H1 (cell line): ENCODE results near the gene PGM2L1. TPM values are rescaled to one million over a fixed set of nuclear protein-coding genes. Genes with fewer than 3 reads are reported as not detected.

Experiments
- CTCF ChIA-PET: fragments of 300-600 bp; sonication (Branson Sonifier 250); formaldehyde crosslinking; loops from one replicate; lab custom pipeline; 2021; ENCODE audit not compliant: partially characterized antibody; lab: Charles Lee
- POLR2A ChIA-PET: fragments of 300-600 bp; sonication (Branson Sonifier 250); formaldehyde crosslinking; loops from one replicate; lab custom pipeline; 2021; ENCODE audit warnings: inconsistent platforms; ENCODE audit not compliant: partially characterized antibody; lab: Charles Lee
- DNase-seq, 2 experiments: peaks; one replicate each; pipeline versions ENCODE4 v3.0.0 to v3.0.0-alpha.2; 2010 to 2022; ENCODE audit warnings: low spot score in 2 of 2, low read depth in 1 of 2, mixed read lengths in 1 of 2
- FAIRE-seq: peaks from 2 replicates; lab custom pipeline; 2011; peaks lifted over from hg19 to GRCh38; lab: Jason Lieb, UNC
- H2AFZ ChIP-seq: 2 replicates; pipeline ENCODE4 v1.8.1; 2012; ENCODE audit warnings: low read length, inconsistent platforms
- H2AK5ac ChIP-seq: 2 replicates; pipeline ENCODE4 v1.6.1; 2013; ENCODE audit warnings: low read depth, low read length
- H2BK120ac ChIP-seq: replicated peaks from 2 replicates; pipeline ENCODE3; 2013; ENCODE audit warnings: low read depth, low read length, inconsistent platforms
- H2BK12ac ChIP-seq: 2 replicates; pipeline ENCODE4 v1.6.1; 2013; ENCODE audit warnings: low read depth, low read length
- H2BK15ac ChIP-seq: 2 replicates; pipeline ENCODE4 v1.6.1; 2013; ENCODE audit warnings: low read length
- H2BK20ac ChIP-seq: 2 replicates; pipeline ENCODE4 v1.6.1; 2013; ENCODE audit warnings: low read length
- H2BK5ac ChIP-seq: 2 replicates; pipeline ENCODE4 v1.6.1; 2013; ENCODE audit warnings: low read depth, low read length
- H3K14ac ChIP-seq: 2 replicates; pipeline ENCODE4 v1.6.1; 2013; ENCODE audit warnings: inconsistent platforms; ENCODE audit not compliant: insufficient read length
- H3K18ac ChIP-seq: 2 replicates; pipeline ENCODE4 v1.6.1; 2013; ENCODE audit warnings: low read length; ENCODE audit errors: extremely low read depth
- H3K23ac ChIP-seq: 2 replicates; pipeline ENCODE4 v1.6.1; 2013; ENCODE audit warnings: inconsistent platforms; ENCODE audit not compliant: insufficient read length
- H3K23me2 ChIP-seq: 2 replicates; pipeline ENCODE4 v1.6.1; 2013; ENCODE audit warnings: low read depth, low read length
- H3K27ac ChIP-seq: 2 replicates; pipeline ENCODE4 v1.6.1; 2011; ENCODE audit warnings: low read depth, low read length, inconsistent platforms
- H3K27me3 ChIP-seq, 4 experiments: replicated peaks in 1 of 4; 1 replicate in 1 of 4; 2 replicates in 3 of 4; pipeline versions ENCODE4 v1.6.1 to v1.8.1; 2011 to 2013; ENCODE audit warnings: low read length in 3 of 4, mild to moderate bottlenecking in 3 of 4, inconsistent platforms in 2 of 4, mixed read lengths in 2 of 4, moderate library complexity in 1 of 4; ENCODE audit not compliant: control insufficient read depth in 3 of 4, insufficient read depth in 3 of 4; ENCODE audit errors: extremely low read depth in 1 of 4
- H3K36me3 ChIP-seq, 4 experiments: 2 replicates each; pipeline versions ENCODE4 v1.6.1 to v1.8.1; 2011 to 2013; ENCODE audit warnings: mild to moderate bottlenecking in 4 of 4, low read length in 3 of 4, moderate library complexity in 2 of 4, control low read depth in 1 of 4, inconsistent platforms in 1 of 4; ENCODE audit not compliant: insufficient read depth in 4 of 4, control insufficient read depth in 2 of 4
- H3K4ac ChIP-seq: replicated peaks from 2 replicates; pipeline ENCODE3; 2013; ENCODE audit warnings: low read length, low read depth, mixed read lengths, inconsistent platforms; ENCODE audit not compliant: insufficient read length
- H3K4me1 ChIP-seq, 4 experiments: replicated peaks in 1 of 4; 1 replicate in 1 of 4; 2 replicates in 3 of 4; pipeline versions ENCODE4 v1.6.1 to v1.8.1; 2011 to 2013; ENCODE audit warnings: low read length in 3 of 4, inconsistent platforms in 2 of 4, mixed read lengths in 1 of 4; ENCODE audit not compliant: insufficient read depth in 4 of 4, control insufficient read depth in 3 of 4
- H3K4me2 ChIP-seq, 2 experiments: 2 replicates each; pipeline versions ENCODE4 v1.6.1 to v1.8.1; 2011 to 2013; ENCODE audit warnings: low read depth in 2 of 2, low read length in 2 of 2, control low read depth in 1 of 2, inconsistent platforms in 1 of 2, mild to moderate bottlenecking in 1 of 2; ENCODE audit not compliant: insufficient read depth in 1 of 2
- H3K4me3 ChIP-seq, 4 experiments: fragments of 200-600, 300-600 bp in 1 of 4; sonication (generic), shearing (Covaris generic), sonication (Bioruptor Twin) in 1 of 4; 2 replicates each; pipeline versions ENCODE4 v1.5.1 to v1.8.1; 2011 to 2016; ENCODE audit warnings: low read length in 4 of 4, low read depth in 3 of 4, control low read depth in 2 of 4, inconsistent platforms in 2 of 4, mild to moderate bottlenecking in 2 of 4, mixed read lengths in 1 of 4, moderate library complexity in 1 of 4; ENCODE audit not compliant: insufficient read depth in 2 of 4; ENCODE audit errors: extremely low read depth in 1 of 4
- H3K56ac ChIP-seq: replicated peaks from 2 replicates; pipeline ENCODE3; 2013; ENCODE audit warnings: low read depth, mild to moderate bottlenecking, mixed read lengths, low read length, inconsistent platforms; ENCODE audit not compliant: insufficient read length
- H3K79me1 ChIP-seq: 2 replicates; pipeline ENCODE4 v1.6.1; 2013; ENCODE audit warnings: low read depth, low read length, control low read depth
- H3K79me2 ChIP-seq, 2 experiments: 2 replicates each; pipeline versions ENCODE4 v1.6.1 to v1.8.1; 2012 to 2013; ENCODE audit warnings: low read length in 2 of 2, mild to moderate bottlenecking in 2 of 2, inconsistent platforms in 1 of 2; ENCODE audit not compliant: insufficient read depth in 2 of 2, control insufficient read depth in 1 of 2
- H3K9ac ChIP-seq, 4 experiments: replicated peaks in 1 of 4; 1 replicate in 1 of 4; 2 replicates in 3 of 4; pipeline versions ENCODE4 v1.6.1 to v1.8.1; 2011 to 2013; ENCODE audit warnings: low read depth in 3 of 4, low read length in 3 of 4, control low read depth in 2 of 4, mild to moderate bottlenecking in 2 of 4, moderate library complexity in 2 of 4, inconsistent platforms in 1 of 4; ENCODE audit errors: extremely low read depth in 1 of 4
- H3K9me3 ChIP-seq, 2 experiments: 2 replicates each; pipeline versions ENCODE4 v1.6.1 to v1.8.1; 2012 to 2013; ENCODE audit warnings: mild to moderate bottlenecking in 2 of 2, moderate library complexity in 2 of 2, control low read depth in 1 of 2, inconsistent platforms in 1 of 2, low read depth in 1 of 2, low read length in 1 of 2, mixed read lengths in 1 of 2; ENCODE audit not compliant: insufficient read depth in 2 of 2
- H4K20me1 ChIP-seq, 2 experiments: replicated peaks in 1 of 2; 2 replicates each; pipeline versions ENCODE3 to v1.8.1; 2011 to 2013; ENCODE audit warnings: inconsistent platforms in 2 of 2, low read length in 2 of 2, mild to moderate bottlenecking in 1 of 2; ENCODE audit not compliant: insufficient read depth in 2 of 2, control insufficient read depth in 1 of 2
- H4K5ac ChIP-seq: 2 replicates; pipeline ENCODE4 v1.6.1; 2013; ENCODE audit warnings: low read length, low read depth, mixed read lengths, inconsistent platforms; ENCODE audit not compliant: insufficient read length
- H4K8ac ChIP-seq: 2 replicates; pipeline ENCODE4 v1.8.0; 2013; ENCODE audit warnings: mild to moderate bottlenecking, moderate library complexity, low read length, inconsistent platforms; ENCODE audit not compliant: insufficient read depth; ENCODE audit errors: extremely low read depth
- H4K91ac ChIP-seq: replicated peaks from 2 replicates; pipeline ENCODE3; 2013; ENCODE audit warnings: low read length, mixed read lengths, inconsistent platforms; ENCODE audit not compliant: insufficient read length
- CBX8 ChIP-seq: fragments of 300-800, 300-1000 bp; sonication (generic); IDR thresholded peaks from 2 replicates; pipeline ENCODE4 v1.7.1; 2016; ENCODE audit warnings: low read depth, low read length, borderline replicate concordance
- KDM1A ChIP-seq: fragments of 200-600, 300-600 bp; sonication (generic); IDR thresholded peaks from 2 replicates; pipeline ENCODE4 v1.7.1; 2016; ENCODE audit warnings: mild to moderate bottlenecking, low read length, borderline replicate concordance
- MAX ChIP-seq: IDR thresholded peaks from 2 replicates; pipeline ENCODE4 v1.6.1; 2012; ENCODE audit warnings: inconsistent platforms
- POLR2A ChIP-seq, 2 experiments: IDR thresholded peaks; 1 replicate in 1 of 2; 2 replicates in 1 of 2; pipeline ENCODE4 v1.6.1; 2011; ENCODE audit warnings: low read depth in 2 of 2, low read length in 2 of 2, mild to moderate bottlenecking in 2 of 2; ENCODE audit errors: control extremely low read depth in 1 of 2
- SP2 ChIP-seq: IDR thresholded peaks from 2 replicates; pipeline ENCODE4 v1.6.1; 2012; ENCODE audit warnings: mild to moderate bottlenecking, low read length, inconsistent platforms
- SP4 ChIP-seq: IDR thresholded peaks from 2 replicates; pipeline ENCODE4 v1.6.1; 2012; ENCODE audit warnings: low read length, inconsistent platforms
- WGBS, 2 experiments: shearing (Covaris generic) in 1 of 2; methylation state at CpG; one replicate each; pipeline versions ENCODE4 v1.1.6 to v1.1.7; 2013 to 2015; ENCODE audit warnings: low lambda C conversion rate in 2 of 2, mixed read lengths in 2 of 2, inconsistent platforms in 1 of 2, low coverage in 1 of 2, missing lambda C conversion rate in 1 of 2; ENCODE audit not compliant: insufficient replicate concordance in 2 of 2, insufficient coverage in 1 of 2, insufficient read length in 1 of 2; ENCODE audit errors: extremely low coverage in 1 of 2, missing lambda C conversion rate in 1 of 2; 5-methylcytosine and 5-hydroxymethylcytosine counted together
- polyA plus RNA-seq, 7 experiments: library from polyadenylated mRNA; depleted of rRNA in 3 of 7; stranded (reverse) in 5 of 7; unstranded in 2 of 7; fragments of >200 nt in 5 of 7; fragments of 200-250 nt in 2 of 7; gene quantifications; 1 replicate in 5 of 7; 2 replicates in 1 of 7; 4 replicates in 1 of 7; pipeline versions ENCODE4 v1.2.1 to v1.2.3, GENCODE V29; 2011 to 2013; ENCODE audit warnings: missing spikeins in 2 of 7, mixed read lengths in 2 of 7
- total RNA-seq: library from RNA; stranded (reverse); fragmentation: NEBNext Ultra II Directional; extraction: Animal tissue kit (Norgen Biotek cat#: 25700); gene quantifications from 2 replicates; pipeline ENCODE4 v1.2.1, GENCODE V29; 2021

The PGM2L1 gene
- total and polyA plus RNA-seq, 2 of the 8 experiments (the other 6 are each of a cell fraction or from before 2014, with no cell fraction given): 5.0 to 42.7 TPM

- Histone ChIP-seq H2AFZ (no peak overlapping the region), H3K9ac (no peak overlapping the region), H3K79me2 (peaks cover 0 to 8% of the 10 kb centered on the region in 2 experiments; a peak in 2 of 4 replicates), H3K27me3 (no peaks in the 10 kb centered on the region), H2BK15ac (no peak overlapping the region), H2AK5ac (no peak overlapping the region), H3K23ac (no peak overlapping the region), H3K27ac (no peak overlapping the region), H3K4me1 (no peaks in the 10 kb centered on the region), H4K20me1 (no peaks in the 10 kb centered on the region), H2BK12ac (no peak overlapping the region), H3K18ac (no peak overlapping the region), H2BK120ac (no peak overlapping the region), H3K9me3 (no peaks in the 10 kb centered on the region), H4K5ac (no peak overlapping the region), H3K36me3 (no peaks in the 10 kb centered on the region), H3K79me1 (0 out of 2 replicates have a peak, but pooled peaks cover 2% of the 10 kb centered on the region), H3K4me2 (no peak overlapping the region), H4K8ac (no peak overlapping the region), H3K14ac (no peak overlapping the region), H3K4me3 (no peak overlapping the region), H3K4ac (no peak overlapping the region), H4K91ac (no peak overlapping the region), H2BK5ac (no peak overlapping the region), H3K56ac (no peak overlapping the region), H2BK20ac (no peak overlapping the region), H3K23me2 (no peaks in the 10 kb centered on the region)
- DNase-seq (no peak), FAIRE-seq (no peak)
- TF ChIP-seq POLR2A (IDR thresholded peaks at IDR 0.05; ENCODE audit: control extremely low read depth in 1 of 2, low read depth in 2 of 2, low read length in 2 of 2): no peak
- TF ChIP-seq KDM1A: no peak
- no peak for TF ChIP-seq MAX
- TF ChIP-seq SP2: no peak
- no peak for TF ChIP-seq SP4
- no peak for TF ChIP-seq CBX8
- ChIA-PET CTCF (interaction anchor here (1.1 to 1.4 kb wide), 2 partner anchors 9 to 59 kb away, joined by 3 to 5 read pairs; no protein-coding TSS in a partner anchor), POLR2A (no interaction called here)
- 91% methylated on average over 1 of the region's 1 CpG; no CpG with 5 or more reads in 1 of the 2 experiments for WGBS, 2 experiments
Observed at GRCh38 chr11:74380746-74381439, 17.3 kb downstream of the PGM2L1 start.
